GM12878 (cell line): ENCODE results near the gene AMPD3. TPM values are rescaled to one million over a fixed set of nuclear protein-coding genes. Genes with fewer than 3 reads are reported as not detected.

Experiments used
- BRCA1 ChIP-seq: IDR thresholded peaks from 2 replicates; pipeline ENCODE4 v1.6.1; 2011; ENCODE audit warnings: low read depth, low read length, improper control_type of control experiment
- EED ChIP-seq: sonication (generic); IDR thresholded peaks from 2 replicates; pipeline ENCODE4 v1.6.1; 2016; ENCODE audit warnings: antibody characterized with exemption, low read depth
- FOXK2 ChIP-seq: fragments of 450-650 bp; IDR thresholded peaks from 2 replicates; pipeline ENCODE4 v1.6.1; 2017; ENCODE audit warnings: mild to moderate bottlenecking, moderate library complexity
- HSF1 ChIP-seq: fragments of 150-350 bp; IDR thresholded peaks from 2 replicates; pipeline ENCODE4 v1.6.1; 2014; ENCODE audit warnings: mild to moderate bottlenecking, low read depth, low read length
- LARP7 ChIP-seq: fragments of 450-650 bp; IDR thresholded peaks from 2 replicates; pipeline ENCODE4 v1.6.1; 2017; ENCODE audit warnings: mild to moderate bottlenecking
- MAX ChIP-seq: IDR thresholded peaks from 2 replicates; pipeline ENCODE4 v1.6.1; 2012; ENCODE audit warnings: low read depth, low read length, improper control_type of control experiment
- MEF2B ChIP-seq: fragments of 450-650 bp; IDR thresholded peaks from 2 replicates; pipeline ENCODE4 v1.6.1; 2018; ENCODE audit warnings: mild to moderate bottlenecking, moderate library complexity; ENCODE audit not compliant: partially characterized antibody, poor library complexity, severe bottlenecking
- MLLT1 ChIP-seq: fragments of 450-650 bp; IDR thresholded peaks from 2 replicates; pipeline ENCODE4 v1.6.1; 2016; ENCODE audit warnings: mild to moderate bottlenecking
- NKRF ChIP-seq: fragments of 450-650 bp; conservative IDR thresholded peaks from 2 replicates; pipeline ENCODE4 v1.6.1; 2017; ENCODE audit warnings: mild to moderate bottlenecking, moderate library complexity
- NR2F1 ChIP-seq: fragments of 450-650 bp; conservative IDR thresholded peaks from 2 replicates; pipeline ENCODE4 v1.6.1; 2017; ENCODE audit warnings: mild to moderate bottlenecking
- PML ChIP-seq: IDR thresholded peaks from 2 replicates; pipeline ENCODE4 v1.6.1; 2012; ENCODE audit warnings: low read length, inconsistent platforms
- POU2F2 ChIP-seq: IDR thresholded peaks from 3 replicates; pipeline ENCODE4 v1.6.1; 2011; ENCODE audit warnings: low read depth, mild to moderate bottlenecking, low read length, borderline replicate concordance
- RB1 ChIP-seq: fragments of 450-650 bp; formaldehyde crosslinking; IDR thresholded peaks from 2 replicates; pipeline ENCODE4 v1.6.1; 2017; ENCODE audit warnings: mild to moderate bottlenecking, borderline replicate concordance
- RELA ChIP-seq: fragments of 450-650 bp; IDR thresholded peaks from 2 replicates; pipeline ENCODE4 v1.8.0; 2014; ENCODE audit warnings: borderline replicate concordance; ENCODE audit not compliant: partially characterized antibody
- RELB ChIP-seq: fragments of 450-650 bp; IDR thresholded peaks from 2 replicates; pipeline ENCODE4 v1.6.1; 2017; ENCODE audit warnings: low read depth, mild to moderate bottlenecking, moderate library complexity
- RUNX3 ChIP-seq: IDR thresholded peaks from 2 replicates; pipeline ENCODE4 v1.6.1; 2012; ENCODE audit warnings: low read length, inconsistent platforms
- SMC3 ChIP-seq: IDR thresholded peaks from 2 replicates; pipeline ENCODE4 v1.6.1; 2011; ENCODE audit warnings: low read length, improper control_type of control experiment, borderline replicate concordance
- SREBF2 ChIP-seq: IDR thresholded peaks from 2 replicates; pipeline ENCODE4 v1.6.1; 2012; ENCODE audit warnings: mild to moderate bottlenecking, low read length
- ZBTB33 ChIP-seq: fragments of 450-650 bp; IDR thresholded peaks from 2 replicates; pipeline ENCODE4 v1.6.1; 2017; ENCODE audit warnings: mild to moderate bottlenecking
- ZNF207 ChIP-seq: fragments of 450-650 bp; IDR thresholded peaks from 2 replicates; pipeline ENCODE4 v1.6.1; 2014; ENCODE audit warnings: antibody characterized with exemption, mild to moderate bottlenecking, borderline replicate concordance
- ZNF274 ChIP-seq: IDR thresholded peaks from one replicate; pipeline ENCODE4 v1.8.0; 2011; ENCODE audit not compliant: insufficient read length, insufficient read depth
- ZNF384 ChIP-seq: IDR thresholded peaks from 2 replicates; pipeline ENCODE4 v1.6.1; 2012; ENCODE audit warnings: low read depth, mild to moderate bottlenecking, low read length, improper control_type of control experiment, borderline replicate concordance
- polyA plus RNA-seq, 11 experiments: library from polyadenylated mRNA; depleted of rRNA in 4 of 11; unstranded in 6 of 11; stranded (reverse) in 5 of 11; fragments of >200 nt; fragmentation: Nextera tagmentation in 4 of 11; fragmentation: Illumina TruSeq in 1 of 11; extraction: Ambion mirVana in 4 of 11; extraction: Trizol in 1 of 11; gene quantifications; 1 replicate in 1 of 11; 2 replicates in 10 of 11; pipeline versions ENCODE4 v1.2.1 to v1.2.3, GENCODE V29; 2011 to 2016; ENCODE audit warnings: inconsistent platforms in 2 of 11, missing spikeins in 2 of 11, low read depth in 1 of 11
- total RNA-seq, 4 experiments: library from RNA; depleted of rRNA in 3 of 4; stranded (reverse); fragments of >200 nt in 3 of 4; fragmentation: Illumina TruSeq in 1 of 4; extraction: Trizol in 1 of 4; gene quantifications; 2 replicates each; pipeline versions ENCODE4 v1.2.1 to v1.2.3, GENCODE V29; 2013 to 2021

Gene AMPD3
- total and polyA plus RNA-seq, 10 of the 15 experiments (the other 5 are each of a cell fraction or from before 2014, with no cell fraction given): 5.6 to 28.6 (median 15.9) TPM

- TF ChIP-seq RELB (peak; percentile 81), RUNX3 (peak; percentile 71), ZNF207 (peak; percentile 82), SMC3 (peak; percentile 27; the same call in 1 of the 2 replicates), RB1 (peak; percentile 73; the same call in 1 of the 2 replicates), MAX (peak; percentile 50; the same call in 1 of the 2 replicates), NR2F1 (peak; percentile 84), PML (0 out of 2 replicates have a peak, but pooled peaks have one; percentile 49), ZNF274 (no peak), MLLT1 (no peak), HSF1 (0 out of 2 replicates have a peak, but pooled peaks have one; percentile 51), POU2F2 (peak; percentile 39; the same call in 1 of the 3 replicates), NKRF (peak; percentile 93), MEF2B (peak; percentile 27), BRCA1 (0 out of 2 replicates have a peak, but pooled peaks have one; percentile 29), ZBTB33 (no peak), FOXK2 (no peak), SREBF2 (no peak), RELA (peak; percentile 50), LARP7 (peak; percentile 84), ZNF384 (no peak), EED (0 out of 2 replicates have a peak, but pooled peaks have one; percentile 17)
These were observed 86.0 kb downstream of the AMPD3 start, which contains the start of gene RNF141 (continued) for GRCh38 chr11:10540915-10541560.
